GM18502 (cell line): ENCODE data around the gene UVRAG.

ENCODE experiments used
- ATAC-seq: cut with Tn5 transposase; IDR thresholded peaks from one replicate; pipeline ENCODE4 v1.9.1; 2021; ENCODE audit warnings: mild to moderate bottlenecking; ENCODE audit not compliant: unreplicated experiment, poor library complexity

UVRAG gene

DNA sequence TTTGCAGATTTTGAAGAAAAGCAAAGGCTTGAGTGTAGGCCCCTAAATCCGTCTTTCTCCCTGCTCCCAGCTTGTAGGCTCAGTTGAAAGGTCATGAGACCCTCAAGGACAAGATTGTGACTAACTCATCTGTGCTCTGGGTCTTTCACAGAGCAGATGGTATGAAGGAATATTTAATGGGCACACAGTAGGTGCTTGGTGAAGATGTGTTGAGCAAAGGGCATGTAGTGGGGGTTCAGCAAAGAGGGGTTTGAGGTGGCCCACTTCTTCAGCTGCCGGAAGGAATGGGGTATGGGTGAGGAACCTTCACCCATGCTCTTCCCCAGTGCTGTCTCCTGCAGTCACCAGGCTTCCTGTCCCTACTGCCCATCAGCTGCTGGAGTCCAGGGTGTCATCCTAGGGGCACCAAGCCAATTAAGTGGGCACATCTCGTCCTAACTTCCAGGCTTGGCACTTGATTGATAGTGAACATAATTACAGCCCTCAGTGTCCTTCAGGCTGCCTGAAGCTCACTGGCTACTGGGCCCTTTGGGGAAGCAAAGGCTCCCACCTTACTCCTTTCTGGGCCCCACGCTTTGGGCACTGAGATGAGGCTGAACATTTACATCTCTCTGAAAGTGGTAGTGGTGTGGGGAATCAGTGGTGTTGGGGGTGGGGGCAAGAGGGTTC, 31.5 kb upstream of the UVRAG start:
- no peak for ATAC-seq

- ATAC-seq = no peak
These were observed 30.9 kb upstream of the UVRAG start for GRCh38 chr11:75784085-75784478.

DNA sequence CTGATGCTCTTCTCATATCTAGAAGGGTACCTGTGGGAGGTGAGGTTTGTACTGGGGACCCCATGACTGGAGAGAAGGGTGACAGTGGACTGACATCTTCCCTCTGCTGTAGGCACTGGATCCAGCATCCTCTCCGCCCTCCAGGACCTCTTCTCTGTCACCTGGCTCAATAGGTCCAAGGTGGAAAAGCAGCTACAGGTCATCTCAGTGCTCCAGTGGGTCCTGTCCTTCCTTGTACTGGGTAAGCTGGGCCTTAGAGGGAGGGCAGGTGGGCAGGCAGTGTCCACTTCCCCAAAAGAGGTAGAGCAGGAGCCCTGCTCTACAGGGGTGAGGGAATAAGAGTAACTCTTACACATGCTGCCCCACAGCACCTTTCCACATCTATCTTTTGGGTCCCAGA, 30.5 kb upstream of the UVRAG start:
- no peak for ATAC-seq

- ATAC-seq = no peak
These were observed 29.8 kb upstream of the UVRAG start for GRCh38 chr11:75785187-75785586.

- no peak for ATAC-seq
These were observed 28.8 kb upstream of the UVRAG start for GRCh38 chr11:75786101-75786736.

GRCh38 chr11:75789521-75789920, 25.5 kb upstream of the UVRAG start:
- no peak for ATAC-seq

DNA sequence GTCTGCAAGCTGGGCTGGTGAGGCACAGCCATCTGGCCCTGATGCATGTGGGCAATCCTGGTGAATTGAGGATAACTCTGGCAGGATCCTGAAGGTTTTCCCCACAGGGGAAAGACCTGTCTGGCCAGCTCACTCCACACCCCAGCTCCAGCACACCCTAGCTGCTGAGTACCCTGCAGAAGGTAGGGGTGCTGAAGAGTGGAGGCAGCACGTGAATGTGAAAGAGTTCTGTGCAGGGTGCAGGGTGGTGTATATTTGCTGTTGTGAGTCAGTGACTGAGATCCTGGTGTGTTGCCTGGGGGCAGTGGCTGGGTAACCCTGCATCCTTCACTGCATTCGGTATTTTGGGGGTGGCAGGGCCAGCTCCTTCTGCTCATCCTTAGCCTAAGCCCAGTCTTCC, 24.0 kb upstream of the UVRAG start:
- ATAC-seq = no peak

DNA sequence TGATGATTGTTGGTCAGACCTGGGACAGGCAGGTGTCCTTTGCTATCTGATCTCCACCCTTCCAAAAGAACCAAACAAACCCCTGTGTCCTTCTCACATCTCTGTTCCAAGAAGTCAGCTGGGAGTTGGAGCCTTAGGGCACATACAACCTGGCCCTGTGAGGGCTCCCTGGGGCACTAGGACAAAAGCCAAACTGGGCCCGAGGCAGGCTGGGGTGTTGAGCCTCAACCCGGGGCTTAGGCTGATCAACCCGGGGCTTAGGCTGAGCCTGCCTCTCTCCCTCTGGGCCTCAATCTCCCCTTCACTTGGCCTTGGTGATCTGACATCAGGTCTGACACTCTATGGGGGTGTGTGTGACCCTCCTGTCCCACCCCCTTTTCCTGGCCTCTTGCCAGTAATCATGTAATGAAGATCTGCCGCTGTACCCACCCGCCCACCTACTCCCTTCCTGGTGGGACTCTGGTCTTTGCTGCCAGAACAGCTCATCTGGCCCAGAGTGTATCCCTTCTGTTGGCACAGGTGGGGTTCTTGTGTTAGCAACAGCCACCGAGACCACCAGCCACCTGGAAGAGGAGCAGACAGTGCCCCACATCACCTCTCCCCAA, 22.8 kb upstream of the UVRAG start:
- ATAC-seq = no peak

GRCh38 chr11:75792997-75793800, 21.8 kb upstream of the UVRAG start:
- no peak for ATAC-seq

DNA sequence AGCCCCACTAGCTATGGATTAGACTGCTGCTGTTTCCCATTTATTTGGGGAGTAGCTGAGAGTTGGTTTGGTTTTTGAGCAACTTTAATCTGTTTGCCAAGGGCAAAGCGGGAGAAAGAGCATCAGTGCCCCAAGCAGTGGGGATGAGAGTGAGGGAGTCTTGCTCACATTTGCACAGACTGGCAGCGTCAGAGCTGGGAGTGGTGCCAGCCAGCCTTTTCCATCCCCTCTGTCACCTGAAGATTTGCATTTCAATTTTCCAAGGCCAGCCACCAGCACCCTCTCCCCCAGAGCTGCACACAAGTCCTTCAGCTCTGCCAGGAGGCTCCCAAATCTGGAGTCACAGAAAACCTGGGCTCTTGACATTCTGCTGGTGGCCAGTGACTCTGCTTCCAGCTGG, 21.0 kb upstream of the UVRAG start:
- ATAC-seq = no peak

DNA sequence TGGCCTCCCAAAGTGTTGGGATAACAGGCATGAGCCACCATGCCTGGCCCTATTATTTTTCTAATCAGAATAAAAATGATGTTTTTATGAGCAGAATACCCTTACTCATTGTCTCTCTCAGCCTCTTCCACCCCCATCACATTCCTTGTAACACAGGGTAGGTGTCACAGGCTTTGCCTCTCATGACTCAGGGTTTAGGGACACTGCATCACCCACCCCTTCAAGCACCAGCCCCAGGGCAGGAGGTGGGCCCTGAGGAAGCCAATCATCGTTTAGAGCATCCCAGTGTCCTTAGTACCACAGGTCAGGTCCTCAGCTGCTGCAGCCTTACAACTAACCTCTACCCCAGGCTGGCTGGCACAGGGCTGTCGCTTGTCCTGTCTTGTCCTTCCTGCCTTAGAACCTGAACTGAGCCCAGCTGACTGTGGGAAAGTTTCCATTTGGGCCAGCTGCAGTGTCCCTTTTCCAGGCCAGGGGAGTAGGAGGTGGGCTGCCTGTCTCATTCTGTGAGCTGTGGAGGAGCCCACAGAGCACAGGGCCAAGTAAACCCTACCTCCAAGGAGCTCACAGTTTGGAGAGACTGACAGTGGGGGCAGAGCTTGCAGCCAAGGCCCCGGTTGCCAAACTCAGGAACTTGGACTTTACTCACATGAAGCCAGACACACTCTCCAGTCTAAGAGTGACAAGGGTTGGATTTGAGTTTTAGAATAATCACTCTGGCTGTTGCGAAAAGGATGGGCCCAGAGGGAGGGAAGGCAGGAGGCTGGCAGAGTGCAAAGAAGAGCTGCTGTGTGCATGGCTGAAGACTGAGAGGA, 19.5 kb upstream of the UVRAG start:
- ATAC-seq = no peak

GRCh38 chr11:75796091-75796435, 18.9 kb upstream of the UVRAG start:
- ATAC-seq = no peak

DNA sequence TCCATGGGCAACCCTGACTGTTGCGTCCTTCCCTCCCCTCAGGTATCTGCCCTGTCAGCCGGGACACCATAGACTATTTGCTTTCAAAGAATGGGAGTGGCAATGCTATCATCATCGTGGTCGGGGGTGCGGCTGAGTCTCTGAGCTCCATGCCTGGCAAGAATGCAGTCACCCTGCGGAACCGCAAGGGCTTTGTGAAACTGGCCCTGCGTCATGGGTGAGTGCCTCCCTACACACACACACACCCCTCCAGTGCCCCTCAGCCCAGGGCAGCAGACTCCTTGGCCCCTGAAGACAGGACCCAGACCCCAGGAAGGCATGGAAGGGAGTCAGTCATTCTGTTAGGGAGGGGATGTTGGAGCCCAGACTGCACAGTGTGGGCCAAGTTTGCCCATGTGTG, 17.9 kb upstream of the UVRAG start:
- peak; percentile 71 for ATAC-seq

GRCh38 chr11:75797792-75798191, 17.2 kb upstream of the UVRAG start:
- ATAC-seq = no peak

DNA sequence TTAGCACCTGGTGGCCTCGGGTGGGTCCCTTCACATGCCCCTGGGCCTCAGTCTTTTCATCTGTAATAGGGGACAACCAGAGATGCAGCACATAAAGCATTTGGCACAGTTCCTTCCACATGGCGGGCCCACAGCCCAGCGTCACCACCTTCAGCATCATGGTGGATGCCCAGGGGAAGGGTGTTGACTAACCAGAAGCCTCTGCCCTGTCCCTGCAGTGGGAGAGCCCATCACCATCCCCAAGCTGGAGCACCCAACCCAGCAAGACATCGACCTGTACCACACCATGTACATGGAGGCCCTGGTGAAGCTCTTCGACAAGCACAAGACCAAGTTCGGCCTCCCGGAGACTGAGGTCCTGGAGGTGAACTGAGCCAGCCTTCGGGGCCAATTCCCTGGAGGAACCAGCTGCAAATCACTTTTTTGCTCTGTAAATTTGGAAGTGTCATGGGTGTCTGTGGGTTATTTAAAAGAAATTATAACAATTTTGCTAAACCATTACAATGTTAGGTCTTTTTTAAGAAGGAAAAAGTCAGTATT, 14.8 kb upstream of the UVRAG start:
- ATAC-seq = no peak

DNA sequence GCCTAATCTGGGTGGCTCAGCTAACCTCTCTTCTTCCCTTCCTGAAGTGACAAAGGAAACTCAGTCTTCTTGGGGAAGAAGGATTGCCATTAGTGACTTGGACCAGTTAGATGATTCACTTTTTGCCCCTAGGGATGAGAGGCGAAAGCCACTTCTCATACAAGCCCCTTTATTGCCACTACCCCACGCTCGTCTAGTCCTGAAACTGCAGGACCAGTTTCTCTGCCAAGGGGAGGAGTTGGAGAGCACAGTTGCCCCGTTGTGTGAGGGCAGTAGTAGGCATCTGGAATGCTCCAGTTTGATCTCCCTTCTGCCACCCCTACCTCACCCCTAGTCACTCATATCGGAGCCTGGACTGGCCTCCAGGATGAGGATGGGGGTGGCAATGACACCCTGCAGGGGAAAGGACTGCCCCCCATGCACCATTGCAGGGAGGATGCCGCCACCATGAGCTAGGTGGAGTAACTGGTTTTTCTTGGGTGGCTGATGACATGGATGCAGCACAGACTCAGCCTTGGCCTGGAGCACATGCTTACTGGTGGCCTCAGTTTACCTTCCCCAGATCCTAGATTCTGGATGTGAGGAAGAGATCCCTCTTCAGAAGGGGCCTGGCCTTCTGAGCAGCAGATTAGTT, 14.2 kb upstream of the UVRAG start:
- no peak for ATAC-seq

- ATAC-seq = no peak
These were observed 13.5 kb upstream of the UVRAG start for GRCh38 chr11:75801362-75802020.

GRCh38 chr11:75802021-75802912, 12.7 kb upstream of the UVRAG start:
- ATAC-seq = no peak
